VCaP (cell line): Measurements from ENCODE around the gene TPP1.

Experiments used
- H3K27ac ChIP-seq: fragments of 450-650 bp; 2 replicates; pipeline ENCODE4 v1.5.1; 2017
- TF ChIP-seq, protein P1 (sequence below): fragments of 450-650 bp; conservative IDR thresholded peaks from 2 replicates; pipeline ENCODE4 v1.5.1; 2017; ENCODE audit warnings: mild to moderate bottlenecking, moderate library complexity

Gene TPP1

GRCh38 chr11:6658647-6659046 lies 39.4 kb upstream of the TPP1 start:
- TF ChIP-seq, protein P1, sequence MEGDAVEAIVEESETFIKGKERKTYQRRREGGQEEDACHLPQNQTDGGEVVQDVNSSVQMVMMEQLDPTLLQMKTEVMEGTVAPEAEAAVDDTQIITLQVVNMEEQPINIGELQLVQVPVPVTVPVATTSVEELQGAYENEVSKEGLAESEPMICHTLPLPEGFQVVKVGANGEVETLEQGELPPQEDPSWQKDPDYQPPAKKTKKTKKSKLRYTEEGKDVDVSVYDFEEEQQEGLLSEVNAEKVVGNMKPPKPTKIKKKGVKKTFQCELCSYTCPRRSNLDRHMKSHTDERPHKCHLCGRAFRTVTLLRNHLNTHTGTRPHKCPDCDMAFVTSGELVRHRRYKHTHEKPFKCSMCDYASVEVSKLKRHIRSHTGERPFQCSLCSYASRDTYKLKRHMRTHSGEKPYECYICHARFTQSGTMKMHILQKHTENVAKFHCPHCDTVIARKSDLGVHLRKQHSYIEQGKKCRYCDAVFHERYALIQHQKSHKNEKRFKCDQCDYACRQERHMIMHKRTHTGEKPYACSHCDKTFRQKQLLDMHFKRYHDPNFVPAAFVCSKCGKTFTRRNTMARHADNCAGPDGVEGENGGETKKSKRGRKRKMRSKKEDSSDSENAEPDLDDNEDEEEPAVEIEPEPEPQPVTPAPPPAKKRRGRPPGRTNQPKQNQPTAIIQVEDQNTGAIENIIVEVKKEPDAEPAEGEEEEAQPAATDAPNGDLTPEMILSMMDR, result no peak
- H3K27ac ChIP-seq, result no peak overlapping the region

GRCh38 chr11:6657346-6657745 lies 38.1 kb upstream of the TPP1 start:
- TF ChIP-seq, protein P1, result no peak
- no peak overlapping the region for H3K27ac ChIP-seq

DNA sequence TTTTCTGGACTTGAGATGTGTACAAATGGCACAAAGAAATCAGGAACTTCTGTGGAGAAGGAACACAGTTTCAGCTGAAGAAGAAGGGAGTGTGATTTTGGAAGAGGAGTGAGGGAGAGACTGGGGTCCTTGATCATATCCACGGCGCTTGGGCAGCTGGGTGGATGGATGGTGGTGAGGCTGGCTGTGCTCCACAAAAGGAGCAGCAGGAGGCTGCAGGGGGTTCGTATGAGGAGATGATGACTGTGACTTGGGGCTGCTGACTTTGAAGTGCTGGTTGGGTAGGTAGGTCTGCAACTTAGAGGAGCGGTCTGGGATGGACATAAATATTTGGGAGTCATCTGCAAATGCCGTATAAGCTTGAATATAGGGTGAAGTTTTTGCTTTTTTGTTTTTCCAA lies 37.7 kb upstream of the TPP1 start:
- TF ChIP-seq, protein P1, result no peak
- no peak overlapping the region for H3K27ac ChIP-seq

DNA sequence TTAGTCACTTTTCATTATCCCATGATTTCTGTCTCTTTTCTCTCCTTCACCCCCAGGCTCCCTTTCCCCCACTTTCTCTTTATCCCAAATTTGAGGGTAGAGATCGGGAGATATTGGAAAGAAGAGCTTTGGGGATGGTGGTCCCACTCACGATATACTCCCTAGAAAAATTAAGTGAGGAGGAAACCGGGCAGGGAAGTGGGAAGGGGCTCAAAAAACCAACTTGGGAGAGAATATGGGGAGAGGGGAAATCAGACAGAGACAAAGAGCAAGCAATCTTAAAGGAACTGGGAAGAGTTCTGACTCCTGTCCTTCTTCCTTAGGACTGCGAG lies 37.3 kb upstream of the TPP1 start:
- TF ChIP-seq, protein P1, result no peak
- H3K27ac ChIP-seq, result no peak overlapping the region

DNA sequence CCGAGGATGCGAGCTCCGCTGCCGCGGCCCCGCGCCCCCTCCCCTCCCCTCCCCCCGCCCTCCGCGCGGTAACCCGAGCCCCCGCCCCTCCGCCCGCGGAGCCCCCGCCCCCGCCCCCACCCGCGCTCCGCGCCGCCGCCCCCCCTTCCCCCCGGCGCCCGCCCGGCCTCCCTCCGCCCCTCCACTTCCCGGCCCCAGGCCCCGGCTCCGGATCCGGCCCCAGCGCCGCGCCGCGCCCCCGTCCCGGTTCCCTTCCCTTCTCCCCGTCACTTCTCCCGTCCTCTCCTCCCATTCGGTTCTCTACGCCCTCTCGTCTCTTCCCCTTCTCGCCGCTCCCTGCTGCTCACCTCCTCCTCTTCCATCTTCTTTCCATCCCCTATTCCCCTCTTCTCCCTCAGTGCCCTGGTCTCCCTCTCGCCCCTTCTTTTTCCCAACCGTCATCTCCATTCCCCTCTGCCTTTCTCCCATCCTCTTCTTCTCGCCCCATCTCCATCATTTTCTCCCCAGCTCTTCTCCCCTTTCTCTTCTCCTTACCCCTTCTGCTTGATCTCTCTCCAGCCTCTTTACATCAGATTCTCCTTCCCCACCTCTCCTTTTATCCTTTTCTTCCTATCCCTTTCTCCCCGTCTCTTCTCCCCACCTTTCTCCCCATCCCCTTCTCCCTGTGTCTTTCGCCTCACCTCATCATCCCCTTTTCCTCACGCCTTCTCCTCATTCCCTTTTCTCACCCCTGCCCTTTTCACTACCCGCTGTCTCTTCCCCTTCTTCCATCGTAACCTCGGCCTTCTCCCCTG lies 36.8 kb upstream of the TPP1 start, which contains the start of gene DCHS1:
TSS of gene DCHS1 (minus strand) at position 20 of the 794 bp plus-strand sequence. CDS start 14,196 bp downstream, outside the sequence.
- TF ChIP-seq, protein P1, result no peak
- H3K27ac ChIP-seq, result no peak within 1 kb of the TSS

GRCh38 chr11:6655020-6655789 lies 36.0 kb upstream of the TPP1 start:
- H3K27ac ChIP-seq, result no peak overlapping the region
- TF ChIP-seq, protein P1, result no peak

DNA sequence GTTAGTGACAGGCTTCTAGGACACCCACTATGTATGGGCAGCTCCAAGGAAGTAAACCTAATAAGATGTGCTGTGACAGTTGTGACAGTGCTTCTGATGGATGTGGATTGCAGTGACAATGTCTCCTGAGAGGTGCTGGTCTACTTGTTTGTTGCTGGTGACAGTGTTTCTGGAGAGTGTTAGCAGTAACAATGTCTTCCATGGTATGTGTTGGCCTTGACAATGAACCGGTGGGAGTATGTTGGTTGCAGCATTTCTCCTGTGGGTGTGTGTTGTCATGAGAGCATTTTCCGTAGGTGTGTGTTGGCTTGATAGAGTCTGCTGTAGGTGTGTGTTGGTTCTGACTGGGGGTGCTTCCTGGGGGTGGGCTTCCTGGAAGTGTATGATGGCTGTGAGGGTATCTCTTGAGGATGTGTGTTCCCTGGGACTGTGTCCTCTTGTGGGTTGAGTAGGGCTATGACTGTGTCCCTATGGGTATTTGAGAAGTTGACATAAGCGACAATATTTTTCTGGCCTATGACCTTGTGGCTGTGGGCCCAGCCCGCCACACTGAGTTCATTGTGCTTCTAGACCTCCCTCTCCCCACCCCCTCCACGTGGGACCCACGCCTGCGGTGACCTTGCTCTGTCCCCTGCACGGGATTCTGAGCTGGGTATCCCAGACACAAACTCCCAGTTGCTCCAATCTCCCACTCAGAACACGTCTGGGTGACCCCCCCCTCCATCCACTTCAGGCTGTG lies 35.2 kb upstream of the TPP1 start:
- TF ChIP-seq, protein P1, result no peak
- H3K27ac ChIP-seq, result no peak overlapping the region
